Frontal cortex (tissue), 4 donors: Measurements from ENCODE around the gene PPA2. TPM values are rescaled to one million over a fixed set of nuclear protein-coding genes. Genes with fewer than 3 reads are reported as not detected.
A peak's percentile ranks its signal among the peaks of the same experiment; 100 is the strongest.
"Not testable (repeated sequence)": the region's sequence is repeated elsewhere in the genome, so short reads cannot be mapped to it uniquely, and the experiment has no call there.

Source experiments
- DNase-seq, 2 donors: peaks; one replicate each; pipeline ENCODE4 v3.0.0; 2012; ENCODE audit warnings: low spot score in 2 of 2
- FAIRE-seq: peaks from 2 replicates; lab custom pipeline; 2012; peaks lifted over from hg19 to GRCh38; lab: Jason Lieb, UNC
- total RNA-seq: library from RNA; depleted of rRNA; stranded (reverse); fragments of >200 nt; gene quantifications from one replicate; pipeline ENCODE4 v1.2.3, GENCODE V29; 2014
- donor health status: control.
- donor health status: control.
- donor health status: control.

The PPA2 gene
- total RNA-seq, 1 donor from 2014 or later = 76.6 TPM

DNA sequence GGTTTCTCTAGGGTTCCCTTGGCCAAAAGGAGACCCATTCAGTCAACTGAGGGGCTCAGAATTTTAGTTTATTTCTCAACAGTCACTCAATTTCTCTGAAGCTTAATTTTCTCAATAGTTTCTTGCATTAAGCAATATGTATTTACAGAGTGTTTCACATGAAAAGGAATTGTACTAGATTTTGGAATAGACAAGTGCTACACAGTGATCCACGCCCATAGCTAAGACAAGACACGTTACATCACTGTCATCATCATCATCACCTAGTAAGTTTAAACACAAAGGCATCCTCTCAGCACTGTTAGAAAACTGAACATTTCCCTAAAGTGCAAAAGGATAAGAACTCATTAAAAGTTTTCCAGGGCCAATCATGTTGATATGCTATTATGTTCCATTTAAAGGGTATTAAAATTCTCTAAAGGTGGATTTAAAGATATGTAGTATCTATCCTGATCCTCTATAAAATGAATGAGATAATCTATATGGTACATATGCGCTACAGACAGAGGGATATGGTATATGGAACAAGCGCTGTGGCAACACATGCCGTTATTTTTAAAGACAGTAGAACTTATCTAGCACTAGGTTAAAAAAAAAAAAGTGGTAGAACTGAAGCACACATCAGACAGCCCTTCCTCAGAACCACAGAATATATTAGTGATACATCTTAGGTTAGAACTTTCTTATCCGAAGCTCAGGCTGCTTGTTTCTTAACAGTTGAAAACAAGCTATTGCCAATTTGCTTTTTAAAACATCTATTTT, 12.1 kb downstream of the PPA2 start:
- no peak for FAIRE-seq
- DNase-seq = no peak

DNA sequence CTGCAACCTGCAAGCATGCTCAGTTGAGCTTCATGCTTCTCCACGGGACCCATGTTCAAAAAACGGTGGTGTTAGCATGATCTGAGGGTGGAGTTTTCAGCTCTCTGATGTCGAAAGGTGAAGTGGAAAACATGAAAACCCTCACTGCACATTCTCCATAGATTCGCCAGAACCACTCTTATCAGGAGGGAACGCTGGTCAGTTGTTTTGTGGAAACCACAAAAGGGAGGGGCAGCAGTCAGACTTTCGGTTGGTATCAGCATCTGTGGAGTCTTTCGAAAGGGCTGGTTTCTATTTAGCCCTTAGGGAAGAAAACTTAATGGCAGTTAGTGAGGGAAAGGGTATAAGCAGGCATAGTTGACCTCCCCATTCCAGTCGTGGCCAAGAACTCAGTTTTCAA, 12.6 kb downstream of the PPA2 start:
- FAIRE-seq = no peak

GRCh38 chr4:105460306-105460705, 13.6 kb downstream of the PPA2 start:
- DNase-seq = no peak
- FAIRE-seq = no peak

More for the DNA sequence above, 12.6 kb downstream of the PPA2 start:
- DNase-seq = no peak

GRCh38 chr4:105458541-105458940, 15.3 kb downstream of the PPA2 start:
- not testable (repeated sequence) for DNase-seq, FAIRE-seq

DNA sequence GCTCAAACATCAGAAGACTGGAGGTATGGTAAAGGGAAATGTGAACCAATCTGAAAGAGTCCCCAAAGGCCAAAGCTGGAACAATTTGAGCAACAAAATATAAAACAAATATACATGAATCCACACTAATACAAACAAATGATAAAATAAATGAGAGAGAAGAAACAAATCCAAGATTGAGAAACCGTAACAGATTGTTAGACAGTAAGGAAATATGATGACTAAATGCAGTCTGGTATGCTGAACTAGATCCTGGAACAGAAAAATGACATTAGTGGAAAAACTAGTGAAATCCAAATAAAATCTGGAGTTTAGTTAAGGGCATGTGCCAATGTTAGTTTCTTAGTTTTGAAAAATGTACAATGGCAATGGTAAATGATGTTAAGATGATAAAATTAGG, 15.9 kb downstream of the PPA2 start:
- FAIRE-seq = no peak
- DNase-seq = no peak

DNA sequence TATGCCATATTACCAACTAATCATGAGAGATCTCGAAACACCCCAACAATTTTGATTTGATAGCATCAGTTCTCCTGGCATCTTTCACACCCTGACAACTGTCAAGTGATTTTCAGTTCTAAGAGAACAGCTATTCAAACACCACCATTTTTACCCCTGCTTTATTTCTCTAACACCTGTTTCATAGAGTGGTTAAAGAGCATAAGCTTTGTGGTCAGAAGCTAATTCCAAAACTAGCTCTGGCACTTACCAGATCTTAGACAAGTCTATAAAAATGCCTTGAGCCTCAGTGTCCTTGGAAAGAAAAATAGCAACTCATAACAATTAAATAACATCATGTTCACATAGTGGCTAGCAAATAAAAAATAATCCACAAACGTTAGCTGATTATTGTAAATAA, 17.9 kb downstream of the PPA2 start:
- FAIRE-seq (no peak), DNase-seq (no peak)

GRCh38 chr4:105455182-105455581, 18.7 kb downstream of the PPA2 start:
- no peak for FAIRE-seq

DNA sequence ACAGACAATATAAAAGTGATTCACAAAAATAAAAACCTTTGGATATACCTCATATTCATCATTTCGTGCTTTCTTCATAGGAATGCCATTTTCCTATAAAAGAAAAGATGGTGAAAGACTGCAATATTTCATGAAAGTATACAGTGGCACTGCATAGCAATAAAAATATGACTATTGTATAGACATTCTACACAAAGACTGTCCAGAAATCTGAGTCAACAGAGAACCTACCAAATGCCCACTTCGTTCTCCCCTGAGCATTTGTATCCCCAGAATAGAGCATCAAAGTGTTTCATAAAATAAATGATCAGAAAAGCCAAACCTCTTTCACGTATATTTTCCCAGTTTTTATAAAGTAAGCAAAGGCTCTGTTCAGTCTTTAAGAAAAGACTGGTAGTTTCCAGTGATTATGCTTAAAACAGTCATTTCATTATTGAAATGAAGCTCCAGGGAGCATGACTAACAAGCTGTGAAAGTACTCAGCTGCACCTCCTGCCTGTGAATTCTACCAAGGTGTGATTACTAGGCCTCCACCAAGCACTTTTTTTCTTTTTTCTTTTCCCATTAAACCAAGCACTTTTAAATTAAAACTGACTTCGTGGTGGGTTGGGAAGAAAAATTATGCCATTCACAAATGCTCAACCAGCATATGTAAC, 20.2 kb downstream of the PPA2 start:
- FAIRE-seq (no peak), DNase-seq (no peak)

More at GRCh38 chr4:105455182-105455581, 18.7 kb downstream of the PPA2 start:
- DNase-seq = no peak

DNA sequence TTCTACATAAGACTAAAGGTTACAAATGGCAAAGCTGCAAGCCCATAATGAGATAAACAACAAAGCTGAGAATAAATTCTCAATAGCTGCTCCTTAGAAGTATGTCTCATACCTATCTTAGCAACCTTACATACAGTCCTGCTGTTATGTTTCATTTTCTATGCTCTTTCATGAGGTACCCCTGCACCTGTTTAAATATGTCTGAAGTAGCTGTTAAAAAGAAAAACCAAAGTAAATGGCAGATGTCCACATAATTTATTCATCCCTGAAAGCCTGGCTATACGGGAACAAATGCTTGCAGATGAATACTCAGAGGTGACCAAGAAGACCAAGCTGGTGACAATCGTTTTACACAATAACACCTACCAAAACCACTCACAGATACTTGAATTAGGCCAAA, 22.5 kb downstream of the PPA2 start:
- no peak for FAIRE-seq

DNA sequence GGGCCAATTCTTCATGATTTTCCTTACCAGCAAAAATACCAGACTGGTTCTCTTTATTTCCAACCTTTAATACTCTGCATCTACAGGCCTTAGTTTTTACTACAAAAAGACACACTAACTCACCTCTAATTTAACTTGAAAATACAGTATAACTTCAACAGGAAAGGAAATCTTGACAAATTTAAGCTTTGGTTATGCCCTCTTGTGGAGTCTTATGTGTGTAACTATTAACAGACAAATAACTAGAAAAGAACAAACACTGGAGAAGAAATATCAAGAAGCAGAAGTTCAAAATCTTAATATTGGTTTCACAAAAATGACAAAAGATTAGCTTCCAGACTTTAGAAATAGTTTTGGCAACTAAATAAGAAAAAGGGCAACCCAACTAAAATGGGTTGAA, 33.0 kb downstream of the PPA2 start:
- FAIRE-seq = no peak

More for the DNA sequence above, 22.5 kb downstream of the PPA2 start:
- DNase-seq = no peak

GRCh38 chr4:105437637-105438036, 36.2 kb downstream of the PPA2 start:
- DNase-seq = no peak
- no peak for FAIRE-seq

More for the DNA sequence above, 33.0 kb downstream of the PPA2 start:
- no peak for DNase-seq

- FAIRE-seq (no peak), DNase-seq (no peak)
Observed at GRCh38 chr4:105436414-105436813, 37.4 kb downstream of the PPA2 start.

GRCh38 chr4:105434940-105435339, 38.9 kb downstream of the PPA2 start:
- DNase-seq (no peak), FAIRE-seq (no peak)

- FAIRE-seq = no peak
- DNase-seq = no peak
Observed at GRCh38 chr4:105433421-105433820, 40.4 kb downstream of the PPA2 start.

- no peak for FAIRE-seq
Observed at GRCh38 chr4:105432438-105432837, 41.4 kb downstream of the PPA2 start.

GRCh38 chr4:105430811-105431210, 43.1 kb downstream of the PPA2 start:
- DNase-seq = no peak
- no peak for FAIRE-seq

More at GRCh38 chr4:105432438-105432837, 41.4 kb downstream of the PPA2 start:
- DNase-seq = no peak

DNA sequence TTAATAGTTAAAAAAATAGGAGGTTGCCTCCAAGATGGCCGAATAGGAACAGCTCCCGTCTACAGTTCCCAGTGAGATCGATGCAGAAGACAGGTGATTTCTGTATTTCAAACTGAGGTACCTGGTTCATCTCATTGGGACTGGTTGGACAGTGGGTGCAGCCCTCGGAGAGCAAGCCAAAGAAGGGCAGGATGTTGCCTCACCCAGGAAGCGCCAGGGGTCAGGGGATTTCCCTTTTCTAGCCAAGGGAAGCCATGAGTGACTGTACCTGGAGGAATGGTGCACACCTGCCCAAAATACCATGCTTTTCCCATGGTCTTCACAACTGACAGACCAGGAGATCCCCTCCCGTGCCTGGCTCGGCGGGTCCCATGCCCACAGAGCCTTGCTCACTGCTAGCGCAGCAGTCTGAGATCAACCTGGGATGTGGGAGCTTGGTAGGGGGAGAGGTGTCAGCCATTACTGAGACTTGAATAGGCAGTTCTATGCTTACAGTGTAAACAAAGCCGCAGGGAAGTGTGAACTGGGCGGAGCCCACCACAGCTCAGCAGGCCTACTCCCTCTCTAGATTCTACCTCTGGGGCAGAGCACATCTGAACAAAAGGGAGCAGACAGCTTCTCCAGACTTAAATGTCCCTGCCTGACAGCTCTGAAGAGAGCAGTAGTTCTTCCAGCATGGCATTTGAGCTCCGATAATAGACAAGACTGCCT, 47.5 kb downstream of the PPA2 start:
- DNase-seq = no peak
- FAIRE-seq = no peak

GRCh38 chr4:105422207-105422920, 51.5 kb downstream of the PPA2 start:
- peak; percentile 74 for FAIRE-seq
- DNase-seq = no peak

GRCh38 chr4:105417624-105418023, 56.2 kb downstream of the PPA2 start:
- no peak for DNase-seq
- FAIRE-seq = no peak

DNA sequence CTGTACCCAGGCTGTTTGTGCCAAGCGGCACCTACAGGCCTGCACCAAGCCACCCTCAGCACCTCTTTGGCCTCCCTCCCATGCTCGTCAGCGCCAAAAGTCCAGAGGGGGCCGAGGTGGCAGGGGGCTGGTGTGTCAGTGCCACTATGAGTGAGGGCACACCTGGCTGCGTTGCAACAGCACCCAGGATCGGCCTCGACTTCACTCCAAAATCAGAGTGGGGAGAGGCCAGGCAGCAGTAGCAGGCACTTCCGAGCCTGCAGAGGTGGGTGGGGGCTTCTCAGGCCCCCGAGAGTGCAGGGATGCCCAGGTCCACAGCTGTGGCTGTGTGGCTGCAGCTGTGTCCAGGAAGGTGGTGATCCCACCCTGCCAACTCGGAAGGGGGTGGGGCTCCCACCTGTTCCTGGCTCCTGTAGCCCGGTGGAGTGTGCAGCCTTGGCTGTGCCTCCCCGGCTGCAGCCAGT, 58.5 kb downstream of the PPA2 start:
- no peak for FAIRE-seq
- DNase-seq = no peak
